ENCODE measurements around the gene MEF2B.

Gene MEF2B

DNA sequence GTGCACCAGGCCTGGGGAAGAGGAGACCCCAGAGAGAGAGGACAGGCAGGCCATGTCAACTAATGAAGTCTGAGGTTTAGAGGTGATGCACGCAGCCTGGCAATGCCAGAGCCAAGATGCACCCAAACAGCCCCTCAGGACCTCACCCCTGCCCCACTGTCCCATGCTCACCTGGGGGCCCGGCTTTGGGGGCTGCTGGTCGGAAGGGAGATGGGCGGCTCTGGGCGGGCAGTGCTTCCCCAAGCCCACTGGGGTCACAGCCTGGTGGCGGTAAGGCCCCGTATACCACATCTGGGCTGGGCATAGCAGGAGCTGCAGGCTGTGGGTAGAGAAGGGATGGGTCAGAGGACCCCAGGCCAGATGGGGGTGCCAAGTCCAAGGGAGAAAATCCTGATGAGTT lies 23.2 kb downstream of the MEF2B start:
- no peaks in the 10 kb centered on the region for H3K4me1 Mint-ChIP-seq
- H3K36me3 Mint-ChIP-seq (ENCODE audit: low read depth): no peaks in the 10 kb centered on the region
- no peak overlapping the region for H3K4me3 Mint-ChIP-seq
- peaks cover 6% of the 10 kb centered on the region for H3K27me3 Mint-ChIP-seq (ENCODE audit: low read depth)
- no peak overlapping the region for H3K27ac Mint-ChIP-seq
- H3K9me3 Mint-ChIP-seq: no peaks in the 10 kb centered on the region
- TF ChIP-seq, protein P1, sequence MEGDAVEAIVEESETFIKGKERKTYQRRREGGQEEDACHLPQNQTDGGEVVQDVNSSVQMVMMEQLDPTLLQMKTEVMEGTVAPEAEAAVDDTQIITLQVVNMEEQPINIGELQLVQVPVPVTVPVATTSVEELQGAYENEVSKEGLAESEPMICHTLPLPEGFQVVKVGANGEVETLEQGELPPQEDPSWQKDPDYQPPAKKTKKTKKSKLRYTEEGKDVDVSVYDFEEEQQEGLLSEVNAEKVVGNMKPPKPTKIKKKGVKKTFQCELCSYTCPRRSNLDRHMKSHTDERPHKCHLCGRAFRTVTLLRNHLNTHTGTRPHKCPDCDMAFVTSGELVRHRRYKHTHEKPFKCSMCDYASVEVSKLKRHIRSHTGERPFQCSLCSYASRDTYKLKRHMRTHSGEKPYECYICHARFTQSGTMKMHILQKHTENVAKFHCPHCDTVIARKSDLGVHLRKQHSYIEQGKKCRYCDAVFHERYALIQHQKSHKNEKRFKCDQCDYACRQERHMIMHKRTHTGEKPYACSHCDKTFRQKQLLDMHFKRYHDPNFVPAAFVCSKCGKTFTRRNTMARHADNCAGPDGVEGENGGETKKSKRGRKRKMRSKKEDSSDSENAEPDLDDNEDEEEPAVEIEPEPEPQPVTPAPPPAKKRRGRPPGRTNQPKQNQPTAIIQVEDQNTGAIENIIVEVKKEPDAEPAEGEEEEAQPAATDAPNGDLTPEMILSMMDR (IDR thresholded peaks at IDR 0.05; ENCODE audit: unreplicated experiment in 3 of 3): no peak

- Mint-ChIP-seq H3K27ac (no peak overlapping the region), H3K9me3 (no peaks in the 10 kb centered on the region), H3K36me3 (ENCODE audit: low read depth) (no peaks in the 10 kb centered on the region), H3K27me3 (ENCODE audit: low read depth) (peaks cover 6% of the 10 kb centered on the region), H3K4me1 (no peaks in the 10 kb centered on the region), H3K4me3 (no peak overlapping the region)
- TF ChIP-seq, protein P1 (IDR thresholded peaks at IDR 0.05; ENCODE audit: unreplicated experiment in 3 of 3): peak; percentile 88 to 94 (median 90)
Observed at GRCh38 chr19:19145684-19146608, 24.1 kb downstream of the MEF2B start.

DNA sequence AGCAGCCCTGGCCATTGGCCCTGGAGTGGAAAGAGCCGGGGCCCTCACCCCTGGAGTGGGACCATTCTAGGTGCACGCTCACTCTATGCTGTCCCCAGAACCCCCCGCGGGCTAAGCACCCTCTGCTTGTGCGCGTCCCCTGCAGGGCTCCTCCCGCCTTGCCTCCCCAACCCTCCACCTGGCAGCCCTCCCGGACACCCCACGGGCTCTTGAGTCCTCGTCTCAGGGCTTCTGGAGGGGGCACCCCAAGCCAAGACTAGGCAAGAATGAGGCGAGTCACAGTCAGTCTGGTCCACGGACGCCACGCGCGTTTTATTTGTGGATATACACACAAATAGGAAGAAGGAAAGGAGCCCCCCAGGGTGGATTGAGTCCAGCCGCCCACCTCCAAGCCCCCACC lies 24.8 kb downstream of the MEF2B start:
- Mint-ChIP-seq H3K4me1 (no peaks in the 10 kb centered on the region), H3K27ac (no peak overlapping the region), H3K36me3 (ENCODE audit: low read depth) (no peaks in the 10 kb centered on the region), H3K9me3 (no peaks in the 10 kb centered on the region), H3K4me3 (no peak overlapping the region), H3K27me3 (ENCODE audit: low read depth) (peaks cover 6% of the 10 kb centered on the region)
- TF ChIP-seq, protein P1 (IDR thresholded peaks at IDR 0.05; ENCODE audit: unreplicated experiment in 3 of 3): no peak

DNA sequence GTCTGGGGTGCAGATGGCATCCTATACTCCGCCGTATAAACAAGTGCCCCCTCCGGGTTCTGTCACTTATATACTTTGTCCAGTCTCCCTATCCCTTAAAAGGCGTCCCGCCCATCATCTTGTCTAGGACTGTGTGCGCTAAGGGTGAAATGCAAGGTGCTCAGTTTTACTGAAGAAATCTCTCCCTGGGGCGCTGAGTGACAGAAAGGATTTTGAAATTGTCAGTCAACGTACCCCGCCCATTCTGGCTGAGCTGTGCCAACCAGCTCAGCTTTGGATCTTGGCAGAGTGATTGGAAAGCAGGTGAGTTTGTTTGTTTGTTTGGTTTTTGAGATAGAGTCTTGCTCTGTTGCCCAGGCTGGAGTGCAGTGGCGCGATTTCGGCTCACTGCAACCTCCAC lies 27.7 kb downstream of the MEF2B start:
- TF ChIP-seq, protein P1 (IDR thresholded peaks at IDR 0.05; ENCODE audit: unreplicated experiment in 3 of 3): no peak
- peaks cover 12% of the 10 kb centered on the region for H3K4me1 Mint-ChIP-seq
- H3K27ac Mint-ChIP-seq: no peak overlapping the region
- no peaks in the 10 kb centered on the region for H3K36me3 Mint-ChIP-seq (ENCODE audit: low read depth)
- no peaks in the 10 kb centered on the region for H3K9me3 Mint-ChIP-seq
- H3K27me3 Mint-ChIP-seq (ENCODE audit: low read depth): peaks cover 12% of the 10 kb centered on the region
- H3K4me3 Mint-ChIP-seq: no peak overlapping the region

- Mint-ChIP-seq H3K27me3 (ENCODE audit: low read depth) (peaks cover 12% of the 10 kb centered on the region), H3K9me3 (no peaks in the 10 kb centered on the region), H3K36me3 (ENCODE audit: low read depth) (no peaks in the 10 kb centered on the region), H3K27ac (no peak overlapping the region), H3K4me1 (peaks cover 14% of the 10 kb centered on the region), H3K4me3 (no peak overlapping the region)
- TF ChIP-seq, protein P1 (IDR thresholded peaks at IDR 0.05; ENCODE audit: unreplicated experiment in 3 of 3): no peak
Observed at GRCh38 chr19:19140476-19140875, 29.6 kb downstream of the MEF2B start.

DNA sequence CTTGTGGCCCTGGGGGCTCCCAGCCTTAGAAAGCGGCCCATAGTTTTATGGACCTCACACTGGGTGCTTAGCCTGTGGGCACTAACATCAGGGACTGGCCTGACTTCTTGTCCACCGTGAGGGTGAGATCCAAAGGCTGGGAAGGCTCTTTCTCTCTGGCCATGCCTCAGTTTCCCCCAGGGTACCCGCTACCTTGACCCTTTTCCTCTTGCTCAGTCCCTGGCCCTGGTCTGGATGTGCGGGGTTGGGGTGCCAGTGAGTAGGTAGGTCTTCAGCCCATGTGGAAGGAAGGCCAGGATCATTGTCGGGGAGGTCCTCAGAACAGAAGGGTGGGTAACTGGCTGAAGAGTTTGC lies 30.2 kb downstream of the MEF2B start:
- Mint-ChIP-seq H3K4me3 (peak overlapping the region in 2 of 3 experiments; percentile 53 to 66), H3K9me3 (no peaks in the 10 kb centered on the region), H3K27ac (no peak overlapping the region), H3K27me3 (ENCODE audit: low read depth) (peaks cover 12% of the 10 kb centered on the region), H3K36me3 (ENCODE audit: low read depth) (no peaks in the 10 kb centered on the region), H3K4me1 (peaks cover 14% of the 10 kb centered on the region)
- TF ChIP-seq, protein P1 (IDR thresholded peaks at IDR 0.05; ENCODE audit: unreplicated experiment in 3 of 3): peak in 1 of 3 experiments; percentile 4

All from nephron (organoid).